ENCODE data around the gene SFTPA1.
"Not testable (repeated sequence)": the region's sequence is repeated elsewhere in the genome, so short reads cannot be mapped to it uniquely, and the experiment has no call there.

Gene SFTPA1

DNA sequence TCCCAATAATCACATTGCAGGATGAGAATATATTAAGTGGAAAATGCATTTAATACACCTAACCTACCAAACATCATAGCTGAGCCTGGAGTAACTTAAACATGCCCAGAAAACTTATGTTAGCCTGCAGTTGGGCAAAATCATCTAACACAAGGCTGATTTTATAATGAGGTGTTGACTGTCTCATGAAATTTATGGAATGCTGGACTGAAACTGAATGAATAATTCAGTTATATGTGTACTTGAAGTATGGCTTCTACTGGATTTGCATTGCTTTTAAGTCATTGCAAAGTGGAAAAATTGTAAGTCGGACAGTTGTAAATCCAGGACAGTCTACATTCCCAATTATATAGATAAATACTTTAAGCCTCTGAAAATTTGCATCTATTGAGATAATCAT is 5.4 kb downstream of the SFTPA1 start:
- TF ChIP-seq, protein P1, sequence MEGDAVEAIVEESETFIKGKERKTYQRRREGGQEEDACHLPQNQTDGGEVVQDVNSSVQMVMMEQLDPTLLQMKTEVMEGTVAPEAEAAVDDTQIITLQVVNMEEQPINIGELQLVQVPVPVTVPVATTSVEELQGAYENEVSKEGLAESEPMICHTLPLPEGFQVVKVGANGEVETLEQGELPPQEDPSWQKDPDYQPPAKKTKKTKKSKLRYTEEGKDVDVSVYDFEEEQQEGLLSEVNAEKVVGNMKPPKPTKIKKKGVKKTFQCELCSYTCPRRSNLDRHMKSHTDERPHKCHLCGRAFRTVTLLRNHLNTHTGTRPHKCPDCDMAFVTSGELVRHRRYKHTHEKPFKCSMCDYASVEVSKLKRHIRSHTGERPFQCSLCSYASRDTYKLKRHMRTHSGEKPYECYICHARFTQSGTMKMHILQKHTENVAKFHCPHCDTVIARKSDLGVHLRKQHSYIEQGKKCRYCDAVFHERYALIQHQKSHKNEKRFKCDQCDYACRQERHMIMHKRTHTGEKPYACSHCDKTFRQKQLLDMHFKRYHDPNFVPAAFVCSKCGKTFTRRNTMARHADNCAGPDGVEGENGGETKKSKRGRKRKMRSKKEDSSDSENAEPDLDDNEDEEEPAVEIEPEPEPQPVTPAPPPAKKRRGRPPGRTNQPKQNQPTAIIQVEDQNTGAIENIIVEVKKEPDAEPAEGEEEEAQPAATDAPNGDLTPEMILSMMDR (IDR thresholded peaks at IDR 0.05; ENCODE audit: insufficient read depth, low read length, poor library complexity, severe bottlenecking), result no peak
- Histone ChIP-seq H3K36me3 (ENCODE audit: control insufficient read depth, insufficient read depth, low read length) (no peaks in the 10 kb centered on the region), H3K27me3 (replicated peaks; ENCODE audit: control insufficient read depth, insufficient read depth, low read length) (0 out of 2 replicates have a peak, but pooled peaks cover 1% of the 10 kb centered on the region), H3K4me3 (replicated peaks; ENCODE audit: low read depth, low read length) (no peak overlapping the region)
- DNase-seq (ENCODE audit: extremely low read depth, insufficient read length), result no peak

DNA sequence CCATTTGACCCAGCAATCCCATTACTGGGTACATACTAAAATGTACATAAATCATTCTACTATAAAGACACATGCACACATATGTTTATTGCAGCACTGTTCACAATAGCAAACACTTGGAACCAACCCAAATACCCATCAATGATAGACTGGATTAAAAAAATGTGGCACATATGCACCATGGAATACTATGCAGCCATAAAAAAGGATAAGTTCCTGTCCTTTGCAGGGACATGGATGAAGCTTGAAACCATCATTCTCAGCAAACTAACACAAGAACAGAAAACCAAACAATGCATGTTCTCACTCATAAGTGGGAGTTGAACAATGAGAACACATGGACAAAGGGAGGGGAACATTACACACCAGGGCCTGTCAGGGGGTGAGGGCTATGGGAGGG is 12.9 kb downstream of the SFTPA1 start:
- not testable (repeated sequence) for H3K27me3 ChIP-seq (replicated peaks; ENCODE audit: control insufficient read depth, insufficient read depth, low read length); H3K4me3 ChIP-seq (replicated peaks; ENCODE audit: low read depth, low read length); H3K36me3 ChIP-seq (ENCODE audit: control insufficient read depth, insufficient read depth, low read length); DNase-seq (ENCODE audit: extremely low read depth, insufficient read length)

DNA sequence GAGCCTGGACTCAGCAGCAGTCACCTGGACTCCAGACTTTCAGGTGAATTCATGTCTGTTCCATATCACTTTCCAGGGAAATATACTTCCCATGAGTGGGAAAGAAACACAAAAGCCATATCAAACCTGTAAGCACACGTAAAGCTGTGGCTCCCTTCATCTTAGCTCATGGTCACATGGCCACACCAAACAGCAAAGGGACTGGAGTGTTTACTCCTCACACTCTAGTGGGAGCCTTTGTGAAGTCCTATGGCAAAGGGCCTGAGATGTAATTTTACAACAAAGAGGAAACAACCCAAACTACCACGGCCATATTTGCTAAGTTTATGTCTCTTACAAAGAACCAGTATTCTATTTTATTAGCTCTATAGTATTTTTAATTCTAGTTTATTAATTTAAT is 16.3 kb downstream of the SFTPA1 start:
- no peak for DNase-seq (ENCODE audit: extremely low read depth, insufficient read length)
- no peak overlapping the region for H3K4me3 ChIP-seq (replicated peaks; ENCODE audit: low read depth, low read length)
- TF ChIP-seq, protein P1 (IDR thresholded peaks at IDR 0.05; ENCODE audit: insufficient read depth, low read length, poor library complexity, severe bottlenecking), result no peak

DNA sequence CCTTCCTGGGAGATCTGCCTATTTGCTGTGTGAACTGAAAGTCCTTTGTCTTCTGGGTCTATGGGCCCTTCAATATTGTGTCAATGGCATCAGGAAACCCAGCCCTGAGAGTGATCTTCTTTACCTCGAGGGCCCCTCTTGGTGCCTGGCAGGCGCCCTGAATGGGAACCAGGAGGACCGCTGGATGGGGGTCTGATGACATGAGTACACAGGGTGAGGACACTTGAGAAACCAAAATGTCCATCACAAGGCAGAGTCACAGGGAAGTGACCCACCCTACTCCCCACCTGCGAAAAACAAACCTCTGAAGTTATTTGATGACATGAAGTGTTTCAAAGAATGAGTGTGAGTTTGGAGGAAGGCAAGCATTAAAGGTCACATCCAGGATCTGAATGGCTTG is 17.3 kb downstream of the SFTPA1 start:
- Histone ChIP-seq H3K27me3 (replicated peaks; ENCODE audit: control insufficient read depth, insufficient read depth, low read length) (no peaks in the 10 kb centered on the region), H3K36me3 (ENCODE audit: control insufficient read depth, insufficient read depth, low read length) (no peaks in the 10 kb centered on the region), H3K4me3 (replicated peaks; ENCODE audit: low read depth, low read length) (no peak overlapping the region)
- TF ChIP-seq, protein P1 (IDR thresholded peaks at IDR 0.05; ENCODE audit: insufficient read depth, low read length, poor library complexity, severe bottlenecking), result no peak
- DNase-seq (ENCODE audit: extremely low read depth, insufficient read length), result no peak

More for the DNA sequence above, 16.3 kb downstream of the SFTPA1 start:
- no peaks in the 10 kb centered on the region for H3K36me3 ChIP-seq (ENCODE audit: control insufficient read depth, insufficient read depth, low read length)
- H3K27me3 ChIP-seq (replicated peaks; ENCODE audit: control insufficient read depth, insufficient read depth, low read length), result no peaks in the 10 kb centered on the region

DNA sequence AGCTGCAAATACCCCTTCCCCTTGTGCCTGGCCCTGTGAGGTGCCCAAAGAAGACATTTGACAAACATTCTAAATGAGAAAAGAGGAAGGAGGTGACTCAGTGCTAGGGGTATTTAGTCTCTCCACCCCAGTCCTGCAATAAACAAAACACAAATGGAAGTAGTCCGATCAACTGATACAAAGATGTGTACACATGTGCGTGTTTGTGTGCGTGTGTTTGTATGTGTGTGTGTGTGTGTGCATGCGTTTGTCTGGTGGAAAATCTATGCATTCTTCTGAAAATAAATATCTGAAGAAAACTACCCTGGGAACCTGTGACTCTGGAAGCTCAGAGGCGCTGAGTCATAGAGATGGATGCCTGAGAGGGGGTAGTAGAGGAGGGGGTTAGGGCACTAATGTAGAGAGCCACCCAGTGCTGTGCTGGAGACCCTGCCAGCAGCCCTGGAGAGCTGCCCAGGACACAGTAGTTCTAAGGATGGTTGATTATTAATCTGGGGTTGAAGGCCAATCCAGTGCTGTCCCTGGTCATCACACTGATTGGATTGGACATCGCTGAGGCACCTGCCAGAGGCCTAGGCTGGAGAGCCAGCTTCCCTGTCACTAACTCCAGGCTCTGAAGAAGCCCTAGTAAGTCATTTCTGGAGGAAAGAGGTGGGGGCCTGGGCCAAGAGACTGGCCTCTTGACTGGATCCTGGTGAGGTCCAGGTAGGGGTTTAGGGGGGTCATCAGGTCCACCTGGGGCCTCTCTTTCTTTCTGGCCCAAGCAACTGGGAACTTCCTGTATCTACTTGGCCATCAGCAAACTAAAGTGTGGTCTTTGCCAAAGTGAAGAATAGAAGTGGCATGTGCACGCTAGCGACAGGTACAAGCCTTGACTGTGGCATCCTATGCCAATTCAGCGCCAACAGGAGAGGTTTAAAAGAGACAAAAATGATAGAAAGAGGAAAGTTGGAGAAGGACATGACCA is 18.5 kb downstream of the SFTPA1 start:
- TF ChIP-seq, protein P1 (IDR thresholded peaks at IDR 0.05; ENCODE audit: insufficient read depth, low read length, poor library complexity, severe bottlenecking), result no peak
- Histone ChIP-seq H3K27me3 (replicated peaks; ENCODE audit: control insufficient read depth, insufficient read depth, low read length) (no peaks in the 10 kb centered on the region), H3K4me3 (replicated peaks; ENCODE audit: low read depth, low read length) (no peak overlapping the region), H3K36me3 (ENCODE audit: control insufficient read depth, insufficient read depth, low read length) (no peaks in the 10 kb centered on the region)
- no peak for DNase-seq (ENCODE audit: extremely low read depth, insufficient read length)

DNA sequence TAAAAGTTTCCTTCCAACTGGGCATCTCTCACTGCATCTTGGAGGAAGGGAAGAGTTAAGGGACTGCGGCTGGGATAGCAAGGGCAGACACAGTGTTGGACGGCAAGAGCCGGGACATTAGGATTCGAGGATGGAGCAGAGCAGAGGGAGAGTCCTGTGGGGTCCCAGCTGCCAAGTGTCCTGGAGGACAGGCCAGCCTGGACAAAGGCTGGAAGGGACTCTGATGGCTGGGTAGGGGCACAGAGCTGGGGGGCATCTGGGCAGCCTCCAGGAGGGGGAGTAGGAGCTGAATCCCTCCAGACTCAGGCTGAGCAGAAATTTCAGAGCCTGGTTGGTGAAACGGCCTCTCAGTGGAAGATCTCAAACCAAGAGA is 19.2 kb downstream of the SFTPA1 start:
- DNase-seq (ENCODE audit: extremely low read depth, insufficient read length), result no peak
- no peaks in the 10 kb centered on the region for H3K36me3 ChIP-seq (ENCODE audit: control insufficient read depth, insufficient read depth, low read length)
- no peaks in the 10 kb centered on the region for H3K27me3 ChIP-seq (replicated peaks; ENCODE audit: control insufficient read depth, insufficient read depth, low read length)
- no peak overlapping the region for H3K4me3 ChIP-seq (replicated peaks; ENCODE audit: low read depth, low read length)
- TF ChIP-seq, protein P1 (IDR thresholded peaks at IDR 0.05; ENCODE audit: insufficient read depth, low read length, poor library complexity, severe bottlenecking), result no peak

DNA sequence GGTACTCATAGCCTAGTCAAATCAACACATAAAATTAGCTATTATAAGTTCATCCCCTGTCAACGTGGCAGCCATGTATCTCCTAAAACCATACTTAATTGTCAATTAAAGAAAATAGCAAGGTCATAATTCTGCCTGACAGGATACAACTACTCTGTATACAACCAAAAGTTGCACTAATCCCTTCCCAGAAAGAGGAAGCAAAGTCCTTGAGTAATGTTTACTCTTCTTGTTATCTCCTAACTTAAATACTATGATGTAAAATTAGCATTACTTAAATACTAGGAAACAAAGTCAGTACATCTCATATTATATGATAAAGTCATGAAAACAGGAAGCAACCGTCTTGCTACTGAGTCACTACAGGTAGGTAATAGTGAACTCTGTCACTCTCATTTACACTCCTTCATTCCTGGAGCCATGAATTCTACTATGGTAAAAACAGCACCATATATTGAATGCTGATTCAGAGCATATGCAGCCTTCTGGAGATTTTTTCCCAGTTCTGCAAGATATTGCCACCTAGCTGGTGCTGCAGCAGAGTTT is 26.0 kb downstream of the SFTPA1 start:
- H3K4me3 ChIP-seq (replicated peaks; ENCODE audit: low read depth, low read length); DNase-seq (ENCODE audit: extremely low read depth, insufficient read length); H3K36me3 ChIP-seq (ENCODE audit: control insufficient read depth, insufficient read depth, low read length); H3K27me3 ChIP-seq (replicated peaks; ENCODE audit: control insufficient read depth, insufficient read depth, low read length): not testable (repeated sequence)
